ENCODE measurements around the gene TOM1L2. TPM values are rescaled to one million over a fixed set of nuclear protein-coding genes. Genes with fewer than 3 reads are reported as not detected.

TOM1L2 gene
- total RNA-seq, 1 experiment from 2014 or later, result 24.1 TPM

DNA sequence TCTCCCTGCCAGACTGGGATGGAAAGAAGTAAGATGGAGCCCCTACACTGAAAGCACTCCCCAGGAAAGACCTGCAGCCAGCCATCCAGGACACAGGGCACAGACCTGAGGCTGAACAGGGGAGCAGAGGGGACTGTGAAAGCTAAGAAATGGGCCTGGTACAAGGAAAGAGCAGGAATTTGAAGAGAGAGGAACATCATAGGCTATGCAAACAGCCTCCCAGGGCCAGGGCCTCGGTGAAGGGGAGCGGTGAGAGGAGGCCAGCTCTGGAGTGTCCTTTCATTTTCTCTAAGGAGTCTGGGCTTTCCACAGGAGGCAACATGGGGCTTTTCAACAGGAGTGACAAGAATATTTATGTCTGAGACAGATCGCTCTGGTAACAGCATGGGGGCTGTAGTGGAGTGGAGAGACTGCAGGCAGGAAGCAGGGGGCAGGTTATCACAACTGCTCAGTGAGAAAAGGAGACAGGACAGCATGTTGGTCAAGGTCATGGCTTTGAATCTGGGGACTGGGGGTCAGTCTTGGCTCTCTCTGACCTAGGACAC is 50.1 kb downstream of the TOM1L2 start:
- Histone ChIP-seq H3K27ac (ENCODE audit: low read depth, low read length) (peak overlapping the region; percentile 98), H2AFZ (ENCODE audit: low read depth, low read length, poor library complexity, severe bottlenecking) (no peak overlapping the region), H3K4me1 (ENCODE audit: control insufficient read depth in 1 of 2, insufficient read depth in 2 of 2, low read length in 2 of 2) (peaks cover 67 to 73% of the 10 kb centered on the region in 2 experiments), H3K79me2 (ENCODE audit: insufficient read depth, low read length) (no peaks in the 10 kb centered on the region), H3K9me3 (ENCODE audit: control insufficient read depth in 1 of 2, insufficient read depth in 1 of 2, low read depth in 1 of 2, low read length in 2 of 2) (no peaks in the 10 kb centered on the region), H3K4me3 (replicated peaks in 1 of 2; ENCODE audit: low read depth in 1 of 2, low read length in 2 of 2) (peak overlapping the region in 1 of 2 experiments; percentile 44; a peak in 2 of 4 replicates), H3K9ac (ENCODE audit: low read length) (peak overlapping the region; percentile 74), H3K36me3 (ENCODE audit: control insufficient read depth in 1 of 2, insufficient read depth in 2 of 2, low read length in 2 of 2) (no peaks in the 10 kb centered on the region), H4K20me1 (ENCODE audit: insufficient read depth) (no peaks in the 10 kb centered on the region), H3K27me3 (ENCODE audit: insufficient read depth, low read length) (no peaks in the 10 kb centered on the region), H3K9me2 (ENCODE audit: insufficient read depth) (no peaks in the 10 kb centered on the region), H3K4me2 (ENCODE audit: low read length) (peak overlapping the region; percentile 81)
- BruUV-seq (replicated peaks), result no TSS peak
- ChIA-PET RAD21 (ENCODE audit: low non-redundant PET in 1 of 2, low total read pairs in 2 of 2, uncharacterized antibody in 2 of 2, unreplicated experiment in 2 of 2) (no interaction called here), POLR2A (interaction anchor here (0.7 to 1.7 kb wide), 2 partner anchors 86 to 535 kb away, joined by 3 to 9 read pairs; no protein-coding TSS in a partner anchor), CTCF (interaction anchor here (1.0 kb wide), 1 partner anchor 18 kb away, joined by 3 read pairs; no protein-coding TSS in a partner anchor)
- ATAC-seq (peak; percentile 14), DNase-seq (ENCODE audit: low read depth, low spot score) (no peak)
- TF ChIP-seq, protein P1, sequence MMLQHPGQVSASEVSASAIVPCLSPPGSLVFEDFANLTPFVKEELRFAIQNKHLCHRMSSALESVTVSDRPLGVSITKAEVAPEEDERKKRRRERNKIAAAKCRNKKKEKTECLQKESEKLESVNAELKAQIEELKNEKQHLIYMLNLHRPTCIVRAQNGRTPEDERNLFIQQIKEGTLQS (IDR thresholded peaks at IDR 0.05), result no peak
- TF ChIP-seq, protein P2, sequence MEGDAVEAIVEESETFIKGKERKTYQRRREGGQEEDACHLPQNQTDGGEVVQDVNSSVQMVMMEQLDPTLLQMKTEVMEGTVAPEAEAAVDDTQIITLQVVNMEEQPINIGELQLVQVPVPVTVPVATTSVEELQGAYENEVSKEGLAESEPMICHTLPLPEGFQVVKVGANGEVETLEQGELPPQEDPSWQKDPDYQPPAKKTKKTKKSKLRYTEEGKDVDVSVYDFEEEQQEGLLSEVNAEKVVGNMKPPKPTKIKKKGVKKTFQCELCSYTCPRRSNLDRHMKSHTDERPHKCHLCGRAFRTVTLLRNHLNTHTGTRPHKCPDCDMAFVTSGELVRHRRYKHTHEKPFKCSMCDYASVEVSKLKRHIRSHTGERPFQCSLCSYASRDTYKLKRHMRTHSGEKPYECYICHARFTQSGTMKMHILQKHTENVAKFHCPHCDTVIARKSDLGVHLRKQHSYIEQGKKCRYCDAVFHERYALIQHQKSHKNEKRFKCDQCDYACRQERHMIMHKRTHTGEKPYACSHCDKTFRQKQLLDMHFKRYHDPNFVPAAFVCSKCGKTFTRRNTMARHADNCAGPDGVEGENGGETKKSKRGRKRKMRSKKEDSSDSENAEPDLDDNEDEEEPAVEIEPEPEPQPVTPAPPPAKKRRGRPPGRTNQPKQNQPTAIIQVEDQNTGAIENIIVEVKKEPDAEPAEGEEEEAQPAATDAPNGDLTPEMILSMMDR (IDR thresholded peaks at IDR 0.05 in 2 of 3, conservative IDR thresholded peaks at IDR 0.05 in 1 of 3; ENCODE audit: borderline replicate concordance in 1 of 3, insufficient read depth in 1 of 3, low read depth in 2 of 3, low read length in 2 of 3), result no peak
- TF ChIP-seq ZNF274 (IDR thresholded peaks at IDR 0.05; ENCODE audit: low read depth, low read length) (no peak), EZH2phosphoT487 (IDR thresholded peaks at IDR 0.05; ENCODE audit: borderline replicate concordance) (no peak), EZH2 (IDR thresholded peaks at IDR 0.05) (no peak)
- TF ChIP-seq, protein P3, sequence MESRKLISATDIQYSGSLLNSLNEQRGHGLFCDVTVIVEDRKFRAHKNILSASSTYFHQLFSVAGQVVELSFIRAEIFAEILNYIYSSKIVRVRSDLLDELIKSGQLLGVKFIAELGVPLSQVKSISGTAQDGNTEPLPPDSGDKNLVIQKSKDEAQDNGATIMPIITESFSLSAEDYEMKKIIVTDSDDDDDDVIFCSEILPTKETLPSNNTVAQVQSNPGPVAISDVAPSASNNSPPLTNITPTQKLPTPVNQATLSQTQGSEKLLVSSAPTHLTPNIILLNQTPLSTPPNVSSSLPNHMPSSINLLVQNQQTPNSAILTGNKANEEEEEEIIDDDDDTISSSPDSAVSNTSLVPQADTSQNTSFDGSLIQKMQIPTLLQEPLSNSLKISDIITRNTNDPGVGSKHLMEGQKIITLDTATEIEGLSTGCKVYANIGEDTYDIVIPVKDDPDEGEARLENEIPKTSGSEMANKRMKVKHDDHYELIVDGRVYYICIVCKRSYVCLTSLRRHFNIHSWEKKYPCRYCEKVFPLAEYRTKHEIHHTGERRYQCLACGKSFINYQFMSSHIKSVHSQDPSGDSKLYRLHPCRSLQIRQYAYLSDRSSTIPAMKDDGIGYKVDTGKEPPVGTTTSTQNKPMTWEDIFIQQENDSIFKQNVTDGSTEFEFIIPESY (IDR thresholded peaks at IDR 0.05; ENCODE audit: extremely low read depth, insufficient replicate concordance, low read length), result no peak
- intact Hi-C loops (cut with micrococcal nuclease), result loop anchor here (2.0 kb wide), 1 partner anchor 69 kb away; no protein-coding TSS in a partner anchor
